Neuronal stem cell (in vitro differentiated cells): Measurements from ENCODE around the gene KLHL1.

Experiments used
- DNase-seq: peaks from one replicate; pipeline ENCODE4 v3.0.0-alpha.2; 2013; ENCODE audit warnings: low spot score
- H2AFZ ChIP-seq: one replicate; pipeline ENCODE4 v1.6.1; 2013; ENCODE audit warnings: mild to moderate bottlenecking, low read length, inconsistent platforms
- H2AK5ac ChIP-seq: 2 replicates; pipeline ENCODE4 v1.6.1; 2013; ENCODE audit warnings: low read depth, mild to moderate bottlenecking, inconsistent platforms, low read length, moderate library complexity, mixed read lengths
- H2BK120ac ChIP-seq: 2 replicates; pipeline ENCODE4 v1.6.1; 2013; ENCODE audit warnings: low read depth, mild to moderate bottlenecking, inconsistent platforms, low read length, moderate library complexity, mixed read lengths
- H2BK12ac ChIP-seq: one replicate; pipeline ENCODE4 v1.6.1; 2013; ENCODE audit warnings: low read length, inconsistent platforms
- H2BK15ac ChIP-seq: 2 replicates; pipeline ENCODE4 v1.6.1; 2013; ENCODE audit warnings: mild to moderate bottlenecking, low read length, inconsistent platforms, mixed read lengths
- H2BK5ac ChIP-seq: one replicate; pipeline ENCODE4 v1.6.1; 2013; ENCODE audit warnings: inconsistent platforms, mild to moderate bottlenecking, low read length, moderate library complexity
- H3K14ac ChIP-seq: one replicate; pipeline ENCODE4 v1.6.1; 2013; ENCODE audit warnings: low read length, inconsistent platforms
- H3K18ac ChIP-seq: 2 replicates; pipeline ENCODE4 v1.6.1; 2013; ENCODE audit warnings: low read length, inconsistent platforms
- H3K23ac ChIP-seq: 2 replicates; pipeline ENCODE4 v1.6.1; 2013; ENCODE audit warnings: low read depth, mild to moderate bottlenecking, mixed read lengths, low read length, inconsistent platforms; ENCODE audit not compliant: poor library complexity
- H3K27ac ChIP-seq: replicated peaks from 3 replicates; pipeline ENCODE4 v1.5.1; 2013; ENCODE audit warnings: low read length, inconsistent platforms
- H3K27me3 ChIP-seq, 3 experiments: 2 replicates each; pipeline ENCODE4 v1.6.1; 2013; ENCODE audit warnings: low read length in 3 of 3, mild to moderate bottlenecking in 2 of 3, inconsistent platforms in 1 of 3, low read depth in 1 of 3, mixed read lengths in 1 of 3, moderate library complexity in 1 of 3; ENCODE audit not compliant: control insufficient read depth in 3 of 3, insufficient read depth in 3 of 3
- H3K36me3 ChIP-seq, 2 donors: replicated peaks in 1 of 2; 2 replicates each; pipeline ENCODE4 v1.6.1; 2013; ENCODE audit warnings: low read length in 2 of 2; ENCODE audit not compliant: control insufficient read depth in 2 of 2, insufficient read depth in 2 of 2
- H3K4ac ChIP-seq: 2 replicates; pipeline ENCODE4 v1.6.1; 2013; ENCODE audit warnings: inconsistent platforms, mild to moderate bottlenecking, low read length, moderate library complexity
- H3K4me1 ChIP-seq, 2 donors: 1 replicate in 1 of 2; 2 replicates in 1 of 2; pipeline ENCODE4 v1.6.1; 2013; ENCODE audit warnings: low read length in 2 of 2, low read depth in 1 of 2; ENCODE audit not compliant: control insufficient read depth in 2 of 2, insufficient read depth in 1 of 2
- H3K4me2 ChIP-seq: one replicate; pipeline ENCODE4 v1.6.1; 2013; ENCODE audit warnings: mild to moderate bottlenecking, low read length, inconsistent platforms; ENCODE audit not compliant: insufficient read depth, poor library complexity, severe bottlenecking
- H3K4me3 ChIP-seq, 2 donors: 2 replicates each; pipeline ENCODE4 v1.5.1; 2013; ENCODE audit warnings: low read length in 2 of 2, mild to moderate bottlenecking in 2 of 2, inconsistent platforms in 1 of 2, moderate library complexity in 1 of 2
- H3K79me1 ChIP-seq: one replicate; pipeline ENCODE4 v1.6.1; 2013; ENCODE audit warnings: low read depth, mild to moderate bottlenecking, inconsistent platforms, low read length, moderate library complexity
- H3K9ac ChIP-seq: one replicate; pipeline ENCODE4 v1.6.1; 2013; ENCODE audit warnings: mild to moderate bottlenecking, low read depth, low read length, inconsistent platforms; ENCODE audit not compliant: poor library complexity
- H3K9me3 ChIP-seq, 2 donors: replicated peaks in 1 of 2; 2 replicates each; pipeline versions ENCODE3 to v1.6.1; 2013; ENCODE audit warnings: low read length in 2 of 2, mild to moderate bottlenecking in 2 of 2, inconsistent platforms in 1 of 2, low read depth in 1 of 2, mixed read lengths in 1 of 2, moderate library complexity in 1 of 2; ENCODE audit not compliant: control insufficient read depth in 2 of 2, insufficient read depth in 1 of 2
- H4K8ac ChIP-seq: one replicate; pipeline ENCODE4 v1.6.1; 2013; ENCODE audit warnings: low read depth, mild to moderate bottlenecking, inconsistent platforms, low read length, moderate library complexity
- H4K91ac ChIP-seq: one replicate; pipeline ENCODE4 v1.6.1; 2013; ENCODE audit warnings: low read length, low read depth, mild to moderate bottlenecking, inconsistent platforms; ENCODE audit not compliant: poor library complexity
- WGBS, 2 donors: extraction: QIAGEN DNeasy Blood & Tissue Kit; methylation state at CpG; one replicate each; pipeline ENCODE4 v1.1.7; 2013; ENCODE audit warnings: missing lambda C conversion rate in 2 of 2, mixed read lengths in 1 of 2; ENCODE audit not compliant: insufficient read length in 2 of 2, insufficient replicate concordance in 1 of 2; ENCODE audit errors: extremely low coverage in 2 of 2; 5-methylcytosine and 5-hydroxymethylcytosine counted together

The KLHL1 gene

GRCh38 chr13:70042193-70042592 lies 66.1 kb downstream of the KLHL1 start:
- Histone ChIP-seq H3K9me3 (no peaks in the 10 kb centered on the region), H2BK5ac (no peak overlapping the region), H3K9ac (no peak overlapping the region), H3K4me3 (no peak overlapping the region), H3K23ac (no peak overlapping the region), H4K8ac (no peak overlapping the region), H3K27me3 (no peaks in the 10 kb centered on the region), H3K79me1 (no peaks in the 10 kb centered on the region), H3K4me2 (no peak overlapping the region), H2BK120ac (no peak overlapping the region), H3K27ac (no peak overlapping the region), H3K14ac (no peak overlapping the region), H4K91ac (no peak overlapping the region), H3K4ac (no peak overlapping the region), H3K4me1 (no peaks in the 10 kb centered on the region), H2AFZ (no peak overlapping the region), H3K36me3 (no peaks in the 10 kb centered on the region), H3K18ac (no peak overlapping the region), H2BK12ac (no peak overlapping the region), H2AK5ac (no peak overlapping the region), H2BK15ac (no peak overlapping the region)
- DNase-seq: no peak
- WGBS, 2 donors: no CpG with 5 or more reads among the region's 4 CpGs

- Histone ChIP-seq H4K8ac (no peak overlapping the region), H2AFZ (no peak overlapping the region), H3K18ac (no peak overlapping the region), H2BK5ac (no peak overlapping the region), H3K4me3 (no peak overlapping the region), H3K23ac (no peak overlapping the region), H3K27ac (no peak overlapping the region), H2BK120ac (no peak overlapping the region), H3K36me3 (no peaks in the 10 kb centered on the region), H3K9ac (no peak overlapping the region), H3K9me3 (no peaks in the 10 kb centered on the region), H3K4me2 (no peak overlapping the region), H2BK15ac (no peak overlapping the region), H3K27me3 (no peaks in the 10 kb centered on the region), H4K91ac (no peak overlapping the region), H3K4ac (no peak overlapping the region), H3K79me1 (no peaks in the 10 kb centered on the region), H3K4me1 (no peaks in the 10 kb centered on the region), H2AK5ac (no peak overlapping the region), H3K14ac (no peak overlapping the region), H2BK12ac (no peak overlapping the region)
- DNase-seq: no peak
Observed at GRCh38 chr13:70034286-70034685, 74.0 kb downstream of the KLHL1 start.

- WGBS, 2 donors: no CpG with 5 or more reads among the region's 4 CpGs
- H2BK12ac ChIP-seq: no peak overlapping the region
Observed at GRCh38 chr13:70027551-70027950, 80.7 kb downstream of the KLHL1 start.

GRCh38 chr13:70023516-70023915 lies 84.7 kb downstream of the KLHL1 start:
- Histone ChIP-seq H3K27ac (no peak overlapping the region), H2BK15ac (no peak overlapping the region), H3K36me3 (no peaks in the 10 kb centered on the region), H3K18ac (no peak overlapping the region), H3K14ac (no peak overlapping the region), H3K79me1 (no peaks in the 10 kb centered on the region), H4K8ac (no peak overlapping the region), H3K9me3 (no peaks in the 10 kb centered on the region), H3K4ac (no peak overlapping the region), H3K4me3 (no peak overlapping the region), H2AFZ (peak overlapping the region; percentile 41), H3K9ac (no peak overlapping the region), H2BK120ac (no peak overlapping the region), H3K4me2 (no peak overlapping the region), H2BK12ac (no peak overlapping the region), H2AK5ac (no peak overlapping the region), H3K27me3 (no peaks in the 10 kb centered on the region), H2BK5ac (no peak overlapping the region), H3K23ac (no peak overlapping the region), H3K4me1 (no peaks in the 10 kb centered on the region), H4K91ac (no peak overlapping the region)
- no CpG with 5 or more reads among the region's 2 CpGs for WGBS, 2 donors
- no peak for DNase-seq

More at GRCh38 chr13:70027551-70027950, 80.7 kb downstream of the KLHL1 start:
- DNase-seq: no peak
- H2AFZ ChIP-seq: no peak overlapping the region
- no peak overlapping the region for H3K23ac ChIP-seq
- no peak overlapping the region for H3K4ac ChIP-seq
- H4K8ac ChIP-seq: no peak overlapping the region
- no peaks in the 10 kb centered on the region for H3K27me3 ChIP-seq
- H3K4me2 ChIP-seq: no peak overlapping the region
- no peak overlapping the region for H3K9ac ChIP-seq
- no peaks in the 10 kb centered on the region for H3K36me3 ChIP-seq
- no peak overlapping the region for H3K4me3 ChIP-seq
- H2BK120ac ChIP-seq: no peak overlapping the region
- no peak overlapping the region for H2BK15ac ChIP-seq
- H3K27ac ChIP-seq: no peak overlapping the region
- no peak overlapping the region for H3K14ac ChIP-seq
- H3K79me1 ChIP-seq: no peaks in the 10 kb centered on the region
- no peak overlapping the region for H4K91ac ChIP-seq
- no peaks in the 10 kb centered on the region for H3K9me3 ChIP-seq
- no peak overlapping the region for H2BK5ac ChIP-seq
- no peak overlapping the region for H3K18ac ChIP-seq
- no peak overlapping the region for H2AK5ac ChIP-seq
- H3K4me1 ChIP-seq: no peaks in the 10 kb centered on the region
